SU-DHL-6 (cell line): Measurements from ENCODE around the gene DHDDS.

ENCODE experiments used
- CTCF ChIP-seq: fragments of 200-600 bp; sonication (generic); IDR thresholded peaks from one replicate; pipeline ENCODE4 v1.5.1; 2017; ENCODE audit warnings: antibody characterized with exemption, mild to moderate bottlenecking, low read length, moderate library complexity; ENCODE audit not compliant: insufficient read depth, poor library complexity, severe bottlenecking
- EZH2phosphoT487 ChIP-seq: fragments of 200-600 bp; sonication (generic), shearing (Covaris generic); conservative IDR thresholded peaks from 2 replicates; pipeline ENCODE4 v1.6.1; 2018; ENCODE audit warnings: mild to moderate bottlenecking, antibody characterized with exemption, low read length, moderate library complexity, mixed read lengths

- TF ChIP-seq CTCF: no peak
- no peak for TF ChIP-seq EZH2phosphoT487
These were observed 42.4 kb upstream of the DHDDS start for GRCh38 chr1:26389604-26390247.
